HG03342 (cell line): ENCODE measurements around the gene SLX4IP.

Experiments used
- ATAC-seq: cut with Tn5 transposase; IDR thresholded peaks from one replicate; pipeline ENCODE4 v1.9.1; 2021; ENCODE audit warnings: mild to moderate bottlenecking, moderate library complexity; ENCODE audit not compliant: unreplicated experiment

SLX4IP gene

GRCh38 chr20:10519361-10520046 is 84.4 kb downstream of the SLX4IP start:
- ATAC-seq = no peak

DNA sequence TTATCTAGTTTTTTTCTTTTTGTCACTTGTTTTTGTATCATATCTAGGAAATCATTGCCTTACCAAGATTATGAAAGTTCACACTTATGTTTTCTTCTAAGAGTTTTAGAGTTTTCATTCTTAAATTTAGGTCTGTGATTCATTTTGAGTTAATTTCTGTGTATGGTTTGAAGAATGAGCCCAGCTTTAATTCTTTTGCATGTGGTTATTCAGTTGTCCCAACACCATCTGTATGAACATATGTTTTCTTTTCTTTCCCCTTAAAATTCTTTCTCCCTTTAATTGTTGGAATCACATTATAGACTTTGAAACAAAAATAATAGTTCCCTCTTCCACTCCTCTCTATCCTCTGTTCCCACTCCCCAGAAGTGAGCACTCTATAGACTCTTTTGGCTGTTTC is 85.4 kb downstream of the SLX4IP start:
- no peak for ATAC-seq

GRCh38 chr20:10521068-10521831 is 86.1 kb downstream of the SLX4IP start:
- no peak for ATAC-seq

DNA sequence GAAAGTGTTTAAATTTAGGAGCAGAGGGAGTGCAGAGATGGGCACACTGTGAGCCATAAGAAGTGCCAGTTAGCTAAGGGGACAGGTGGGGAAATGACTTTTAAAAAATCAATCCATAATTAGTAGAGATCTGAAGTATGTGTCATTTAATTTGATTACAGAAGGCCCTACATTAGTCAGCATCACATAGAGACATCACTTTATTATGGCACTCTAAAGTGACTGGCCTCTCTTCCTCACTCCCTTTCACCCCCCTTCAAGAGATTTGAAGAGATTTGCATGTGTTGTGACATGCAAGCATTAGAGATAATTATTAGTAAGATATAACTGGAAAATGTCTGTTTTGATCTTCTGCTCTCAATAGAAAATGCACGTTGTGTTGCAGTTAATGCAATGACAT is 86.7 kb downstream of the SLX4IP start:
- ATAC-seq = no peak

GRCh38 chr20:10522328-10522727 is 87.2 kb downstream of the SLX4IP start:
- ATAC-seq = no peak

DNA sequence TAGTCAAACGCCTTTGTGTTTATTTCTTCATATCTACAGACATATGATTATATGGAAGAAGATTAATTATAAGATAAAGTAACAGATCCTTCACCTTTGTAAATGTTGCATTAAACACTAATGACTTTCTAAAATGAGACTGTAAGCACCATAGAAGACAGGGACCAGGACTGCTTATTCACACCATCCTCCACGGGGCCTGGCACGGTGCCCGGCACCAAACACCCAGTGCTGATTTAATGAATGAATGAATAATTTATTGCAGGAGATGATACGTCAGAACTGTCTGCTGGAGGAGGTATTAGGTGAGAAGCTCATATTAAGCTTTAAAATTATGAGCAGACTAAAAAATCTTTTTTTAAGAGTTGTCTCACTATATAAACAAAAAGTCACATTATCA is 88.3 kb downstream of the SLX4IP start:
- ATAC-seq = no peak

DNA sequence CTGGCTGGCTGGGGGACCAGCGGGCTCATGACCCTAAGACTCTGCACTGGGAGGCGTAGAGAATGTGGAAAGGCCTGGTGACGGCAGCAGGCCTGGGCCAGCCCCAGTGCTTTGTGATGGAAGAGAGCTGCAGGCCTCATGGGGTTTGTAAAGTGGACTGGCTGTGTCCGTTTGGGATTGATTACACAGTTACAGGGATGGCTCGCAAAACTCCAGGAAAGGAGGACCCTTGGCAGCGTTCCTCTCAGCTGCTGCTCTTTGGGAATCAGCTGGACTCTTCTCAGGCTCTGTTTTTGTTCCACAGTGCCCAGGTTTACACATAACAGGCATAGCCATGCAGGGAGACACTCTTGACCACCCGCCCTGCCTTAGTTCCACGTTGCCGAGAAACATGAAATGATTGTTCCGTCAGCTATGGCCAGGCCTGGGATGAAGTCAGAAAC is 89.0 kb downstream of the SLX4IP start:
- no peak for ATAC-seq

GRCh38 chr20:10524643-10525042 is 89.5 kb downstream of the SLX4IP start:
- no peak for ATAC-seq

DNA sequence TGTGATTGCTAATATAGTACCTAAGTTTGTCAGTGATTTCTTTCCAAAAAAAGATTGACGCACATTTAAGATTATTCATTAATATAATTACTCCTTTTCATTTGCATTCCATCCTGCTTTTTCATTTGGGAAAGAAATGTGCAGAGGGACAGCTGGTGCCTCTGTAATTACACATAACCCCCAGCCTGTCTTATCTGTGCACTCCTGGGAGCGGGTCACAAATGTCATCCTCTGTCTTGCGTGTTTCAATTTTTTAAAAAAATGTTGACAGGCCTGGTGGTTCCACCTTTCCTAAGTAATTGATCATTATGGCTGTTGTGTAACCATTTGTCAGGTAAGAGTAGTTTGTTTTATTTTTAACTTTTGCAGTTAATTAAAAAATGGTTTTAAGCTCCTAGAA is 92.7 kb downstream of the SLX4IP start:
- no peak for ATAC-seq

DNA sequence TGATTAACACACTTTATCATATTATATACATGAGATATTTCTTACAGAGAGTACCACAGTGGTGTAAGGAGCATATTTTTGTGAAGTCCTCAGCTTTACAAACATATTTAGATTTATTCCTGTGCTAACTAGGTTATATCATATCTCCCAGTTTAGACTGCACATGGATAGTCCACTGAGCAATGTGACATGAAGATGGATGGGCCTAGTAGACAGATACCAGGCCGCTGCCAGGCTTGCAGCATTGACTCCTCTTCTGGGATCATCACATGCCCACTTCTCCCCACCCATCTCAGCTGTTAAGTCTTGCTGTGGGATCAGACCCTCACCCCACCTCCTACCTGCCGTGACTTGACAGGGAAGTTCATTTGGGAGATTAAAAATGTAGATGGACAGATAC is 95.8 kb downstream of the SLX4IP start:
- ATAC-seq = no peak

DNA sequence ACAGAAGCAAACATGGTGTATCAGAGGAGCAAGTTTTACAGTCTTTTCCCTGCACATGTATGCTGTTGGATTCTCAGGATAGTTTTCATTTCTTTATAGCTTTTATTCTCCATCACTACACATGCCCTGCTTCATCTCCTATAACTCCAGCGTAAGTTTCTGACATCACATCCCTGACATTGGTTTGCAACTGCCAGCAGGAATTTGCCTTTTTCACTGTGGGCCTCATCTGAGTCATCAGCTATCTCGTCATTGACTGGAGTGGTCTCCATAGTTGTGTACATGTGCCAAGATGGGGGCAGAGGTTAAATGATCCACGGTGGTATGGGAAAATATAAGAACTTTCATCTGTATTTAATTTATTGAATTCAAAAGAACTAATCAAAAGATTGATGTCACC is 96.7 kb downstream of the SLX4IP start:
- ATAC-seq = no peak

DNA sequence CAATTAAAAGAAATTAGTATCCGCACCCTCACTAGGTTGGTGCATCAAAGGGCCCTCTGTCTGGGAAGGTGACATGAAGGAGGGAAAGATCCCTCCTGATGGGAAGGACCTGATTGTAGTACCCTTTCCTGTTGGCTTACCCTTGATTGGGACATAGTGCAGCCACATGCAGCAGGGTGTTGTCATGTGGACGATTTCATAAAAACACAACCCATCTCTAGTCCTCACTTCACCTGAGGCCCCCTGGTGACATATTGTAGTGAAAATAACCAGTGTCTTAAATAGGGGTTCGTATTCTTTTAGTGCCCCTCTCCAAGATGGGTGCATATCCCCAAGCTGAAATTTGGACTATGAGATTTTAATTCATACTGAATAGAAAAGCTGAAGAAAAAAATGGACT is 97.3 kb downstream of the SLX4IP start:
- ATAC-seq = no peak

GRCh38 chr20:10536531-10536930 is 101.4 kb downstream of the SLX4IP start:
- ATAC-seq = no peak

GRCh38 chr20:10537850-10538480 is 102.9 kb downstream of the SLX4IP start:
- ATAC-seq = no peak

DNA sequence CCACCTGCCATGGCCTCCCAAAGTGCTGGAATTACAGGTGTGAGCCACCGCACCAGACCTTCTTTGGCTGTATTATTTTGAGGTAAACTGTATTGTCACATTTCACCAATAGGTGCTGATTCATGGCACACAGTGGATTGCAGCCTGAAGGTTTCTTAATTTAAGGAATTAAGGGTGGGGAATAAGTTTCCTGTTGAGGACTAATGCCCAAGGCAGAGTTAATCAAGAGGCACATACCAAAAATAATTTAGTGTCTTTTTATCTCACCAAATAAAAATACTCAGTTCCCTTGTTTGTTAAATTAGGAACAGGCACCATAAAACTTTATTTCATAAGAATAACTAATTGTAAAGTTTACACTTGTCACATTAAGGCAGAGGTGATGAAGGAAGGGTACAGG is 103.7 kb downstream of the SLX4IP start:
- ATAC-seq = no peak

DNA sequence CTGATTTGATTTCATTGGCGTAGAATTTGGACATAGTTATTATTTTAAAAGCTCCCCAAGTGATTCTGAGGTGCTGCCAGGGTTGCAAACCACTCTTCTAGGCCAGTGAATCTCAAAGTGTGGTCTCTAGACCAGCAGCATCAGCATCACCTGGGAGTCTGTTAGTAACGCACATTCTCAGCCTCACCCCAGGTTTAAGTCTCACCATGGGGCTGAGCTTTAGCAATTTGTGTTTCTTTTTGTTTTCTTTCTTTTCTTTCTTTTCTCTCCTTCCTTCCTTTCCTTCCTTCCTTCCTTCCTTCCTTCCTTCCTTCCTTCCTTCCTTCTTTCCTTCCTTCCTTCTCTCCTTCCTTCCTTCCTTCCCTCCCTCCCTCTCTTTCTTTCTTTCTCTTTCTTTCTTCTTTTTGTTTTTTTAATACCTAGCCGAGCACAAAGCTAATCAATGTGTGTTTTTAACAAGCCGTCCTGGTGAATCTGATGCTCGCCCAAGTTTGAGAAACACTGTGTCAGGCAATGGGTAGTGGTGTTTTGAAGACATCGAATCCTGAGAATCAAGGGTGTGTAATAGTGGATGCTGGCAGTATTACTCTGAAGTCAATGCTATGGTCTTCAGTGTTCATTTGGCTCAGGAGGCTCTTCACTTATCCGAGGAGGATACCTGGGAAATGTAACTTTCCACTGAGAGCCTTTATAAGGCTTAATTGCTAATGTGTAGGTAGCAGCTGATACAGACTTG is 104.9 kb downstream of the SLX4IP start:
- ATAC-seq = no peak

GRCh38 chr20:10540636-10541493 is 105.8 kb downstream of the SLX4IP start:
- ATAC-seq = no peak

- no peak for ATAC-seq
Observed at GRCh38 chr20:10541668-10542411, 106.7 kb downstream of the SLX4IP start.

DNA sequence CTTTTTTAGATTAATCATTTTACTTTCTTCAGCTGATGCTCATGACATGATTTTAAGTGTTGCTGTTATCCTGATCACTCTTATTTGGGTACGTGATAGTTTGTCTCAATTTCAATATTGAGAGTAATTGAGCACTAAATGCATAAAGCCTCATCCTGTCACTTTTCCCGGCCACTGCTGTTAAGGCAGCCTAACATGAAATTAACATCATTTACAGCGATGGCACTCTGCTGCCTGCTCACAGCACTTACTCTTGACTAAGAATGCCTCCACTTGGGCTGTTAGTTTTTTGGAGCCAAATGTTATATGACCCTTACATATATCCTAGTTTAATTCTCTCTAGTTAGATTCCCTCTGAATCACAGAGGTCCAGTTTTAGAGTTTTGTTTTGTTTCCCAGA is 107.3 kb downstream of the SLX4IP start:
- no peak for ATAC-seq

- ATAC-seq = no peak
Observed at GRCh38 chr20:10543480-10543879, 108.4 kb downstream of the SLX4IP start.
